Suprapubic skin (tissue), 3 donors: ENCODE results near the gene NPAS3.

Source experiments
- POLR2A ChIP-seq, 2 donors: fragments of 450-650 bp; IDR thresholded peaks; one replicate each; pipeline ENCODE4 v1.6.1; 2017; ENCODE audit warnings: antibody characterized with exemption in 2 of 2, mild to moderate bottlenecking in 2 of 2, moderate library complexity in 2 of 2
- TF ChIP-seq, protein P1 (sequence below), 2 donors: fragments of 200-600 bp in 1 of 2; fragments of 450-650 bp in 1 of 2; sonication (generic) in 1 of 2; IDR thresholded peaks; one replicate each; pipeline ENCODE4 v1.5.1; 2016 to 2019; ENCODE audit warnings: antibody characterized with exemption in 2 of 2, mild to moderate bottlenecking in 1 of 2, moderate library complexity in 1 of 2

DNA sequence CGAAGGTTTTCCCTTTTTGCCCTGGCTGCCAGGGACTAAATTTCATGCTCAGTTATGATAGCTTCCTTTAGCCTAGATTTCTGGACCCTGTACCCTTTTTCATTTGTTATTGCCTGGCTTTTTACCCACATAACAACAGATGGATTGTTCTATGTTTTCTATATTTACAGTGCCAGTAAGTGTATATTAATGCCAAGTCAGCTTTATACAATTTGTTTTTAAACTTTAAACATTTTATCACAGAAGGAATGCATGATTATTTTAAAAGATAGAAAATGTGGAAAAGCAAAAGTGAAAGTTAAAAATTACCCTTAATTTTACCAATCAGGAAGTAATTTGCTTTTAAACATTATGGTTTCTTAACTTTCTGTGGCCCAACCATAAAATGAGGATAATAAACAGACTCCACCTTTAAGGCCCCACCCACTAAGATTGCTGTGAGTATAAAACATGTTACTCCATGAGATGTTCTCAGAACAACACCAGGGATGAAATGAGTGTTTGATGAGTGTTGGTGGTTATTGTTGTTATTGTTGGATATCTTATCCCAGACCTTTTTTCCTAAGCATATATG, 515.4 kb downstream of the NPAS3 start:
- TF ChIP-seq, protein P1, sequence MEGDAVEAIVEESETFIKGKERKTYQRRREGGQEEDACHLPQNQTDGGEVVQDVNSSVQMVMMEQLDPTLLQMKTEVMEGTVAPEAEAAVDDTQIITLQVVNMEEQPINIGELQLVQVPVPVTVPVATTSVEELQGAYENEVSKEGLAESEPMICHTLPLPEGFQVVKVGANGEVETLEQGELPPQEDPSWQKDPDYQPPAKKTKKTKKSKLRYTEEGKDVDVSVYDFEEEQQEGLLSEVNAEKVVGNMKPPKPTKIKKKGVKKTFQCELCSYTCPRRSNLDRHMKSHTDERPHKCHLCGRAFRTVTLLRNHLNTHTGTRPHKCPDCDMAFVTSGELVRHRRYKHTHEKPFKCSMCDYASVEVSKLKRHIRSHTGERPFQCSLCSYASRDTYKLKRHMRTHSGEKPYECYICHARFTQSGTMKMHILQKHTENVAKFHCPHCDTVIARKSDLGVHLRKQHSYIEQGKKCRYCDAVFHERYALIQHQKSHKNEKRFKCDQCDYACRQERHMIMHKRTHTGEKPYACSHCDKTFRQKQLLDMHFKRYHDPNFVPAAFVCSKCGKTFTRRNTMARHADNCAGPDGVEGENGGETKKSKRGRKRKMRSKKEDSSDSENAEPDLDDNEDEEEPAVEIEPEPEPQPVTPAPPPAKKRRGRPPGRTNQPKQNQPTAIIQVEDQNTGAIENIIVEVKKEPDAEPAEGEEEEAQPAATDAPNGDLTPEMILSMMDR (IDR thresholded peaks at IDR 0.05): no peak
- TF ChIP-seq POLR2A (IDR thresholded peaks at IDR 0.05): no peak
